ENCODE data around the gene HDAC10. TPM values are rescaled to one million over a fixed set of nuclear protein-coding genes. Genes with fewer than 3 reads are reported as not detected.
"Not testable (repeated sequence)": the region's sequence is repeated elsewhere in the genome, so short reads cannot be mapped to it uniquely, and the experiment has no call there.

The HDAC10 gene
- total RNA-seq, 4 donors from 2014 or later, result 10.2 to 19.5 (median 17.4) TPM

DNA sequence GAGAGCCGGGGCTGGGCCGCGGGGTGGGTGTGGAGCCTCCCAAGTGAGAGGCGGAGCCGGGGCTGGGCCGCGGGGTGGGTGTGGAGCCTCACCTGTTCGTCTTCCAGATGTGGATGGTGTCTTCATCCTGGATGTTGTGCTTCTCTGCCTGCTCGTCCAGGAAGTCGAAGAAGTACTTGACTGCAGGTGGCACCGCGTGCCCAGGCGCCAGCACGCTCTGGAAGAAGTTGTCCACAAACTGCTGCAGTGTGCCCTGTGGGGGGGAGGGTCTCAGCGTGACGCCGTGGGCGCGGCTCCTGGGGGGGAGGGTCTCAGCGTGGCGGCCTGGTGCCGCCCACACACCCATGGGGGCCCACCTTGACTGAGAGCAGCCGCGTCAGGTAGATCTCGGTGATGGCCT, 26.7 kb upstream of the HDAC10 start:
- intact Hi-C loops (cut with DNase I), result loop anchor here (5.0 kb wide), 1 partner anchor 65 kb away; the partner anchor contains the start of gene PPP6R2
- peaks cover 17 to 37% (median 23%) of the 10 kb centered on the region in 4 donors for H3K4me1 ChIP-seq
- H3K36me3 ChIP-seq, result peaks cover 68 to 81% (median 80%) of the 10 kb centered on the region in 4 donors
- TF ChIP-seq POLR2AphosphoS5 (IDR thresholded peaks at IDR 0.05), result no peak
- TF ChIP-seq EP300 (IDR thresholded peaks at IDR 0.05), result no peak
- TF ChIP-seq, protein P1, sequence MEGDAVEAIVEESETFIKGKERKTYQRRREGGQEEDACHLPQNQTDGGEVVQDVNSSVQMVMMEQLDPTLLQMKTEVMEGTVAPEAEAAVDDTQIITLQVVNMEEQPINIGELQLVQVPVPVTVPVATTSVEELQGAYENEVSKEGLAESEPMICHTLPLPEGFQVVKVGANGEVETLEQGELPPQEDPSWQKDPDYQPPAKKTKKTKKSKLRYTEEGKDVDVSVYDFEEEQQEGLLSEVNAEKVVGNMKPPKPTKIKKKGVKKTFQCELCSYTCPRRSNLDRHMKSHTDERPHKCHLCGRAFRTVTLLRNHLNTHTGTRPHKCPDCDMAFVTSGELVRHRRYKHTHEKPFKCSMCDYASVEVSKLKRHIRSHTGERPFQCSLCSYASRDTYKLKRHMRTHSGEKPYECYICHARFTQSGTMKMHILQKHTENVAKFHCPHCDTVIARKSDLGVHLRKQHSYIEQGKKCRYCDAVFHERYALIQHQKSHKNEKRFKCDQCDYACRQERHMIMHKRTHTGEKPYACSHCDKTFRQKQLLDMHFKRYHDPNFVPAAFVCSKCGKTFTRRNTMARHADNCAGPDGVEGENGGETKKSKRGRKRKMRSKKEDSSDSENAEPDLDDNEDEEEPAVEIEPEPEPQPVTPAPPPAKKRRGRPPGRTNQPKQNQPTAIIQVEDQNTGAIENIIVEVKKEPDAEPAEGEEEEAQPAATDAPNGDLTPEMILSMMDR (IDR thresholded peaks at IDR 0.05), result no peak
- TF ChIP-seq POLR2A (IDR thresholded peaks at IDR 0.05; ENCODE audit: low read depth), result no peak
- H3K27ac ChIP-seq (replicated peaks in 1 of 4), result no peak overlapping the region
- 91% methylated on average over 9 of the region's 25 CpGs for WGBS
- DNase-seq (ENCODE audit: extremely low spot score), result no peak
- H3K9me3 ChIP-seq, result no peaks in the 10 kb centered on the region
- no peaks in the 10 kb centered on the region for H3K27me3 ChIP-seq
- H3K4me3 ChIP-seq, result no peak overlapping the region

DNA sequence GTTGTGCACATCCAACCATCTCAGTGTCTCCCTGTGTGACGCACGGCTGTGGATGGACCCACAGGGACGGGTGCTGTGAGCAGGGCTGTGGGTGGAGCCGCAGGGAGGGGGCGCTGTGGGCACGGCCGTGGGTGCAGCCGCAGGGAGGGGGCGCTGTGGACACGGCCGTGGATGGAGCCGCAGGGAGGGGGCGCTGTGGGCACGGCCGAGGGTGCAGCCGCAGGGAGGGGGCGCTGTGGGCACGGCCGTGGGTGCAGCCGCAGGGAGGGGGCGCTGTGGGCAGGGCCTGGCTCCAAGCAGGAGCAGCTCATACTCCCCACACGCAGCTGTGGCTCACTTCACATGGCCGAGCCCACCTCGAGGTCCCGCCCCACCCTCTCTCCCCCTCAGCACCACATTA, 25.1 kb upstream of the HDAC10 start:
- H3K36me3 ChIP-seq, result peaks cover 52 to 64% (median 64%) of the 10 kb centered on the region in 4 donors
- WGBS, result 61% methylated on average over 20 of the region's 25 CpGs
- H3K4me3 ChIP-seq, result no peak overlapping the region
- peaks cover 0 to 10% (median 0%) of the 10 kb centered on the region in 4 donors for H3K27me3 ChIP-seq
- H3K9me3 ChIP-seq, result no peaks in the 10 kb centered on the region
- TF ChIP-seq POLR2AphosphoS5 (IDR thresholded peaks at IDR 0.05) (no peak), POLR2A (IDR thresholded peaks at IDR 0.05; ENCODE audit: low read depth) (no peak), EP300 (IDR thresholded peaks at IDR 0.05) (no peak)
- TF ChIP-seq, protein P1 (IDR thresholded peaks at IDR 0.05), result peak; percentile 12 to 62 (median 53)
- DNase-seq (ENCODE audit: extremely low spot score), result no peak
- peak overlapping the region in 3 of 4 donors; percentile 47 to 64 (median 53) for H3K27ac ChIP-seq (replicated peaks in 1 of 4)
- intact Hi-C loops (cut with DNase I), result loop anchor here (1.0 to 5.0 kb wide), 2 partner anchors 50 to 66 kb away; partner anchors contain the start of gene PPP6R2
- peaks cover 21 to 43% (median 31%) of the 10 kb centered on the region in 4 donors for H3K4me1 ChIP-seq

DNA sequence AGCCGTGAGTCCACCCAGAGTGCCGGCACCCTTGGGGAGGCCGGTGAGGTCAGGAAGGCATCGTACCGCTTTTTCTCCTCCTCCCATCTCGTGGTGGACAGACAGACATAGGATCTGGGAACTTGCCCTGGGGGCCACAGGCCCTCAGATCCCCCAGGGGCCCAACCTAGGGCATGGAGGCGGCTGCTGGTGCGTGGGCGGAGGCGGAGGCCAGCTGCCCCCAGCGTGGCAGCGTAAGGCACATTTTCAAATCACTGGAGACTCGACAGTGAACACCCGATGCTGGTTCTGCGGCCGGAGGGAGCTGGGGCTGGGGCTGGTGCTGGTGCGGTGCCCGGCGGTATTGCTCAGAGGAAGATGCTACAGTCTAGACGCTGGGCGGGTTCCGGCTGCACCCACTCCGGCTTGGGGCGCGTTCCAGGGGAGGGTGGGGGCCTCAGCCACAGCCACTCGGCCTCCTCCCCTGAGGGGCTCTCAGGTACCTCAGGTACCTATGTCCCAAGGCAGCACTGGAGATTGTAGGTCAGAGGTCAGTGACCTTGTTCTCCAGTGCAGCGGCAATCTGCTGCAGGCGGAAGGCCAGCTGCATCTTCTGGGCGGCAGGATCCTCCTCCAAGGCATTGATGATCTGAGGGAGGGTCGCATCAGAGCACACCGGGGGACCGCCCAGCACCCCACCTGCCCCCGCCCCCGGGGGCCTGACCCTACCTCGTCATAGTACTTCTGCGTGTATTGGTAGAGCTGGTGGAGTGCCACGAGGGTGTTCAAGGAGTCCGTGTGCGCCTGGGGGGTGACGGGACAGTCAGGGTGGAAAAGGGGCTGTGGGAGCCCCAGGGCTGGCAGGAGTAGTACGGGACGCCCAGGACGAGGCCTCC, 24.4 kb upstream of the HDAC10 start:
- Histone ChIP-seq H3K36me3 (peaks cover 45 to 57% (median 57%) of the 10 kb centered on the region in 4 donors), H3K9me3 (no peaks in the 10 kb centered on the region), H3K27me3 (peaks cover 0 to 10% (median 0%) of the 10 kb centered on the region in 4 donors), H3K4me1 (peaks cover 29 to 50% (median 38%) of the 10 kb centered on the region in 4 donors), H3K27ac (replicated peaks in 1 of 4) (peak overlapping the region in 3 of 4 donors; percentile 47 to 64 (median 53)), H3K4me3 (no peak overlapping the region)
- intact Hi-C loops (cut with DNase I), result loop anchor here (1.0 to 5.0 kb wide), 2 partner anchors 51 to 67 kb away; partner anchors contain the start of gene PPP6R2
- TF ChIP-seq POLR2AphosphoS5 (IDR thresholded peaks at IDR 0.05) (no peak), POLR2A (IDR thresholded peaks at IDR 0.05; ENCODE audit: low read depth) (no peak), EP300 (IDR thresholded peaks at IDR 0.05) (no peak)
- DNase-seq (ENCODE audit: extremely low spot score), result no peak
- WGBS, result 83% methylated on average over 27 of the region's 43 CpGs

DNA sequence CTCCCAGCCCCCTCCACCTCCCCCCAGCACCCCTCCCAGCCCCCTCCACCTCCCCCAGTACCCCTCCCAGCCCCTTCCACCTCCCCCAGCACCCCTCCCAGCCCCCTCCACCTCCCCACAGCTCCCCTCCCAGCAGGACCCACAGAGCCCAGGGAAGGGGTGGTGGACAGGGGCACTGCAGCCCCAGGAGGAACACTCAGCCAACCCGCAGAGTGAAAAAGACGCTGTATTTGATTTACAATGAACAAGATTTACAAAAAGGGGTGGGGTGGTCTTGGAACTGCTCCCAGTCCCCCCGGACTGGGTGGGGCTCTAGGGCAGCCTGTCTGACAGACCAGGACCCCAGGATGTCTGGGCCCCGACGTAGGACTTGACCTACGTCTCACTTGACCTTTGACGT, 23.7 kb upstream of the HDAC10 start:
- Histone ChIP-seq H3K4me1 (peaks cover 32 to 55% (median 43%) of the 10 kb centered on the region in 4 donors), H3K27me3 (peaks cover 0 to 10% (median 0%) of the 10 kb centered on the region in 4 donors), H3K4me3 (no peak overlapping the region), H3K36me3 (peaks cover 38 to 51% (median 50%) of the 10 kb centered on the region in 4 donors), H3K27ac (replicated peaks in 1 of 4) (peak overlapping the region in 3 of 4 donors; percentile 11 to 64 (median 23)), H3K9me3 (no peaks in the 10 kb centered on the region)
- intact Hi-C loops (cut with DNase I), result loop anchor here (5.0 kb wide), 1 partner anchor 68 kb away; the partner anchor contains the start of gene PPP6R2
- WGBS, result 62% methylated on average over 6 of the region's 7 CpGs
- no peak for DNase-seq (ENCODE audit: extremely low spot score)
- no peak for TF ChIP-seq POLR2AphosphoS5 (IDR thresholded peaks at IDR 0.05)
- no peak for TF ChIP-seq EP300 (IDR thresholded peaks at IDR 0.05)
- TF ChIP-seq, protein P1 (IDR thresholded peaks at IDR 0.05), result no peak

DNA sequence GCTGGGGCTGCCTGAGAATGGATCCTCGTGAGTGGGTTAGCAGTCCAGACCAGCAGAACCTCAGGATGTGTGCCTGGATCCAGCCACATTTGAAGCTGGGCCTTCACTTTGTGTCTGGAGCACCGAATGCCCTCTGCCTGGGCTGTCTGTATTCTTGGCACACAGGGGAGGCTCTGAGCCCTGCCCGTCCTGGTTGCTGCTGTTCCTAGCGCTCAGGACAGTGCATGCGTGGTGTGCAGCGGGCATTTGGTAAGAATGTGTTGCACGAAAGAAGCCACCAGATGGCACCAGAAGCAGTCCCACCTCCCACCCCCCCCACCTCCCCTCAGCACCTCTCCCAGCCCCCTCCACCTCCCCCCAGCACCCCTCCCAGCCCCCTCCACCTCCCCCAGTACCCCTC, 23.2 kb upstream of the HDAC10 start:
- Histone ChIP-seq H3K27ac (replicated peaks in 1 of 4) (peak overlapping the region in 1 of 4 donors; percentile 44), H3K27me3 (peaks cover 0 to 10% (median 0%) of the 10 kb centered on the region in 4 donors), H3K36me3 (peaks cover 34 to 46% (median 46%) of the 10 kb centered on the region in 4 donors), H3K9me3 (no peaks in the 10 kb centered on the region), H3K4me1 (peaks cover 36 to 60% (median 48%) of the 10 kb centered on the region in 4 donors), H3K4me3 (no peak overlapping the region)
- intact Hi-C loops (cut with DNase I), result no loop called here
- no peak for TF ChIP-seq POLR2AphosphoS5 (IDR thresholded peaks at IDR 0.05)
- TF ChIP-seq, protein P1 (IDR thresholded peaks at IDR 0.05), result peak; percentile 29 to 48 (median 32)
- no peak for TF ChIP-seq EP300 (IDR thresholded peaks at IDR 0.05)
- no peak for TF ChIP-seq POLR2A (IDR thresholded peaks at IDR 0.05; ENCODE audit: low read depth)
- WGBS, result 29% methylated on average over 3 of the region's 7 CpGs
- no peak for DNase-seq (ENCODE audit: extremely low spot score)

DNA sequence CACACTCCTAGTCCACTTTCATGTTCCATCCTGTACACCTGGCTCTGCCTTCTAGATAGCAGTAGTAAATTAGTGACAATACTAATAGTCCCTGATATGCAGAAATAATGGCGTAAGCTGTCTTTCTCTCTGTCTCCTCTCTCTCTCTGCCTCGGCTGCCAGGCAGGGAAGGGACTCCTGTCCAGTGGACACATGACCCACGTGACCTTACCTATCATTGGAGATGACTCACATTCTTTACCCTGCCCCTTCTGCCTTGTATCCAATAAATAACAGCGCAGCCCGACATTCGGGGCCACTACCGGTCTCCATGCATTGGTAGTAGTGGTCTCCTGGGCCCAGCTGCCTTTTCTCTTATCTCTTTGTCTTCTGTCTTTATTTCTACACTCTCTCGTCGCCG, 22.7 kb upstream of the HDAC10 start:
- H3K4me1 ChIP-seq, result peaks cover 42 to 65% (median 53%) of the 10 kb centered on the region in 4 donors
- intact Hi-C loops (cut with DNase I), result not testable (repeated sequence)
- peak overlapping the region in 1 of 4 donors; percentile 44 for H3K27ac ChIP-seq (replicated peaks in 1 of 4)

More for the DNA sequence above, 22.7 kb upstream of the HDAC10 start:
- not testable (repeated sequence) for DNase-seq (ENCODE audit: extremely low spot score); H3K9me3 ChIP-seq; H3K27me3 ChIP-seq; H3K4me3 ChIP-seq
- WGBS, result 78% methylated on average over 10 of the region's 10 CpGs
- H3K36me3 ChIP-seq, result peaks cover 29 to 41% (median 40%) of the 10 kb centered on the region in 4 donors
